Erythroblast (primary cell): ENCODE results near the gene BDKRB1.

Experiments used
- GATA1 ChIP-seq: IDR thresholded peaks from 2 replicates; pipeline ENCODE4 v1.6.1; 2011; ENCODE audit warnings: low read depth, mild to moderate bottlenecking, control low read depth, low read length, moderate library complexity
- POLR2A ChIP-seq: IDR thresholded peaks from 2 replicates; pipeline ENCODE4 v1.6.1; 2011; ENCODE audit warnings: mild to moderate bottlenecking, low read length

DNA sequence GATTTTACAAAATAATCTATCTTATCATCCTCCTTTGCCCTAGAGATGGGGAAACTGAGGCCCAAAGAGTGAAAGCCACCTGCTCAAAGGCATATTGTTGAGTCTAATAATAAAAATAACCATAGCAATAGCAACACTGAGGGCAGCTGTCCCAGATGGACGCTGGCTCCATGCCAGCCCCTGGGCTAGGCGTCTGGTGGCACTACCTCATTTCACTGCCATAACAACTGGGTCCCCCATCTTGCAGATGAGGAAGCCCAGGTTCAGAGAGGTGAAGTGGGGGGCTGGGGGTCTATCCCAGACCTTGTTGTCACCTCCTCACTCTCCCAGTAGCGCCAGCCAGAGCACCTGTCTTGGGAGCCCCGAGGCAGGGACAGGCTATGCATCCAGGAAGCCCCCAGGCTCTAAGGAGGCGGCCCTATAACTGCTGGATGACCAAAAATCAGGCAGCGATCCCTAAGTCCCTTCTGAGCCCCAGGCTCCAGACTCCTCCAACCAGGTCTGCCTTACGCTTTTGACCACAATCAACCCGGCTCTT is 38.6 kb upstream of the BDKRB1 start:
- TF ChIP-seq POLR2A (no peak), GATA1 (no peak)
